ENCODE measurements around the gene GJD3. TPM values are rescaled to one million over a fixed set of nuclear protein-coding genes. Genes with fewer than 3 reads are reported as not detected.

GJD3 gene
- polyA plus RNA-seq, 12 donors, result 0.26 TPM; not detected in 11

Other genes with a start within 250 kb of the GJD3 start
- gene MSL1, start 242.8 kb downstream of the GJD3 start, polyA plus RNA-seq (ENCODE audit: insufficient read length in 12 of 12), result 100 to 1,000 TPM in 10 of 12 donors, 10 to 100 TPM in 1, not detected in 1; 95.6 to 172 (median 129) TPM
- gene CASC3, start 224.2 kb downstream of the GJD3 start, polyA plus RNA-seq (ENCODE audit: insufficient read length in 12 of 12), result 100 to 1,000 TPM in 1 of 12 donors, 10 to 100 TPM in 10, not detected in 1; 54.5 to 130 (median 62.1) TPM
- gene RAPGEFL1, start 187.3 kb downstream of the GJD3 start, polyA plus RNA-seq (ENCODE audit: insufficient read length in 12 of 12), result 10 to 100 TPM in 5 of 12 donors, 1 to 10 TPM in 6, not detected in 1; 4.4 to 25.8 (median 8.0) TPM
- gene WIPF2, start 145.4 kb downstream of the GJD3 start, polyA plus RNA-seq (ENCODE audit: insufficient read length in 12 of 12), result 10 to 100 TPM; 12.7 to 73.8 (median 16.8) TPM
- gene CDC6, start 76.9 kb downstream of the GJD3 start, polyA plus RNA-seq (ENCODE audit: insufficient read length in 12 of 12), result 10 to 100 TPM in 7 of 12 donors, 1 to 10 TPM in 4, not detected in 1; 7.5 to 17.4 (median 12.3) TPM
- 10 to 100 TPM in 11 of 12 donors, not detected in 1; 43.8 to 85.4 (median 55.1) TPM for gene RARA, start 55.6 kb downstream of the GJD3 start, polyA plus RNA-seq (ENCODE audit: insufficient read length in 12 of 12)
- gene TOP2A, start 53.2 kb upstream of the GJD3 start, polyA plus RNA-seq (ENCODE audit: insufficient read length in 12 of 12), result 100 to 1,000 TPM in 4 of 12 donors, 10 to 100 TPM in 8; 42.0 to 251 (median 81.6) TPM
- 100 to 1,000 TPM in 11 of 12 donors, not detected in 1; 182 to 333 (median 234) TPM for gene IGFBP4, start 78.7 kb upstream of the GJD3 start, polyA plus RNA-seq (ENCODE audit: insufficient read length in 12 of 12)
- 1 to 10 TPM in 3 of 12 donors, under 1 TPM in 4, not detected in 5; 0.04 to 6.8 (median 0.15) TPM for gene TNS4, start 136.9 kb upstream of the GJD3 start, polyA plus RNA-seq (ENCODE audit: insufficient read length in 12 of 12)
- 1 to 10 TPM in 2 of 12 donors, under 1 TPM in 8, not detected in 2; 0.18 to 3.5 (median 0.55) TPM for gene CCR7, start 200.7 kb upstream of the GJD3 start, polyA plus RNA-seq (ENCODE audit: insufficient read length in 12 of 12)